Activated effector memory CD4-positive, alpha-beta T cell treated with Interleukin-2 at 50 U/mL for 16 hours (primary cell): ENCODE measurements around the gene PCNT.

Experiments
- DNase-seq: peaks from one replicate; pipeline ENCODE4 v3.0.0-alpha.2; 2020

PCNT gene

DNA sequence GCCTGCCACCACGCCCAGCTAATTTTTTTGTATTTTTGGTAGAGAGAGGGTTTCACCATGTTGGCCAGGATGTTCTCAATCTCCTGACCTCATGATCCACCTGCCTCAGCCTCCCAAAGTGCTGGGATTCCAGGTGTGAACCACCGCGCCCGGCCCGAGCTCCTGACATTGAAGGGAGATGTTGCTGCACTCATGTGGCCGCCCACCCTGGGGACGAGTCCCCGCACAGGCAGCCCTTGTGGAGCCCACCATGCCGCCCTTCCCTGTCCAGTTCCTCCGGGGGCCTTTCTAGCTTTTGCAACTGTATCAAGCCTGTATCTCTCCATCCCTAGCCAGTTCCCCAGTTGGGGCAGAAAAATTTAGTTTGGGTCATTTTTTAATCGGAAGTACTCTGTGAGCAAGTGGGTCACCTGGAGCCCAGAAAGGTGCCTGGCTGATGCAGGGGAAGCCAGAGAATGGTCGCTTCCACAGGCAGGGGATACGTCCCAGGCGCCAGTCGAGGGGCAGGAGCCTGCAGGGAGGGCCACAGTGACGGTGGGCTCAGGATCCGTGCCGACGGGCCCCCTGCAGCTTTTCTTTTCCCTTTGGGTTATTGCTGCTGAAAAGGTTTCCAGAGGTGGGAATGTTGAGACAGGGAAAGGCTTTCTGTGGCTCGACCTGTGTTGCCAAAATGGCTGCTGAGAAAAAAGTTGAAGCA is 20.4 kb downstream of the PCNT start:
- no peak for DNase-seq

GRCh38 chr21:46345861-46346260 is 21.9 kb downstream of the PCNT start:
- no peak for DNase-seq

DNA sequence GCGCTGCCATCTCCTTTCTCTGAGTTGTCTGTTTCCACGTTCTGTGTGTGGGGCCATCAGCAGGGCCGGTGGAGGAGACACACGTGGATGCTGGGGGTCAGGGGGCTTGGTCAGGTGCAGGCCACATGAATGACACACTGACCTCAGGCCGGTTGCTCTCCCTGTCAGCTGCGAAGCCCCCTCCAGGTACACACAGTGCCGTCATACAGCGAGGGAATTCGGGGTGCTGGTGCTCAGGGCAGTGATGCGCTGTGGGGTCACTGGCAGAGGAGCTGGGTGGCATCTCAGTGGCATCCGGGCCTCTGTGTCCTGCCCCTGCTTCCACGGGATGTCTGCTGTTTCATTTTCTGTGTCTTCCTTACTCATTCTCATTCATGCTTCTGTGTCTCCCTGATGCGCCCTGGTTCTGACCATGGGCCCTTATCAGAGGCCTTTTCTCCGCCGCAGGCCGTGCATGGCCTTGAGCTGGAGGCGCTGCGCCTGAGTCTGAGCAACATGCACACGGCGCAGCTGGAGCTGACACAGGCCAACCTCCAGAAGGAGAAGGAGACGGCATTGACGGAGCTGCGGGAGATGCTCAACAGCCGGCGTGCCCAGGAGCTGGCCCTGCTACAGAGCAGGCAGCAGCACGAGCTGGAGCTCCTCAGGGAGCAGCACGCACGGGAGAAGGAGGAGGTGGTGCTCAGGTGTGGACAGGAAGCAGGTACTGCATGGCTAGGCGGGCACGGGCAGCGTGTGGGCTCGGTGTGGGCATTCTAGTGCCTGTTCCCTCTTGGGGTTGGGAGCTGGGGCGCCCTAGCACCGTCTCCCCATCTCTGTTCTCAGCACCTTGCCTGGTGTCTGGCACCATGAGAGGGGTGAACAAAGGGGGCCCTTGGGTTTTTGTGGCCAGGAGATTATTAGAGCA is 22.6 kb downstream of the PCNT start:
- DNase-seq, result no peak

DNA sequence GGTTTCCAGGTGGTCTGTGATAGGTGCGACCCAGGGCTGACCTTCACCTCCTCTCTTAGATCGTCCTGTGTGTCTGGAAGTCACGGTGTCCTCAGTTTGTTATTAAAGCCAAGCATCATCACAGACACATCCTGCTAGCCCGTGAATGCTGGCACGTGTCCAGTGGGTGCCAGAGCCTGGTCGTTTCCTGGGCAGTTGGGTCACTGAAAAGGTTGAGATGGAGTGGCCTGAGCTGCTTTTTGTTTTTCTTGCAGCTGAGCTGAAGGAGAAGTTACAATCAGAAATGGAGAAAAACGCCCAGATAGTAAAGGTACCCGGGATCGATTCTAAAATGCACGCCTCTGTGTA is 23.2 kb downstream of the PCNT start:
- DNase-seq, result no peak

GRCh38 chr21:46347791-46348381 is 23.9 kb downstream of the PCNT start:
- no peak for DNase-seq

DNA sequence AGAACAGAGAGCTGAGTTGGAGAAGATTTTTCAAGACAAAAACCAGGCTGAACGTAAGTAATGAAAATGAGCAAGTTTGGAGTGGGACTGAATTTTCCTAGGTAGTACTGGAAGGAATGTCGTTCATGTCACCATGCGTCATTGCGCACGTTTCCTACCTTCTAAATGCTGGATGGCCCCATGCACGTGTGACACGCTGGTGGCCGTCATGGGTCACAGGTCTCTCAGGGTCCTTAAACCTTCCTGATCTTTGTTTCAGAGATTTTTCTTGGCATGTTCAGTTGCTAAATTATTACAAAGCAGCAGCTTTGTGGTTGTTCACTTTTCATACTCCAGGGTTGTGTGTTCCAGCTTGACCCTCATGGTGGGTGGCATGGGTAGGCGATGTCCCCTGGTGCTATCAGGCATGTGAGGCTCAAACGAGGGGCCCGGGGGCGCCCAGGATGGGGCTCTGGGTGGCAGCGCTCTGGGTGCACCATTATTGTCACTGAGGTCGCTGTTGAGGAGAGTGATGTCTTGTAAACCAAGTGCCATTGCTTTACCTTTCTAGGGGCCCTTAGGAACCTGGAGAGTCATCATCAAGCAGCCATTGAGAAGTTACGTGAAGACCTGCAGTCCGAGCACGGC is 25.3 kb downstream of the PCNT start:
- no peak for DNase-seq

- no peak for DNase-seq
Measured at GRCh38 chr21:46350571-46350970, 26.6 kb downstream of the PCNT start.

DNA sequence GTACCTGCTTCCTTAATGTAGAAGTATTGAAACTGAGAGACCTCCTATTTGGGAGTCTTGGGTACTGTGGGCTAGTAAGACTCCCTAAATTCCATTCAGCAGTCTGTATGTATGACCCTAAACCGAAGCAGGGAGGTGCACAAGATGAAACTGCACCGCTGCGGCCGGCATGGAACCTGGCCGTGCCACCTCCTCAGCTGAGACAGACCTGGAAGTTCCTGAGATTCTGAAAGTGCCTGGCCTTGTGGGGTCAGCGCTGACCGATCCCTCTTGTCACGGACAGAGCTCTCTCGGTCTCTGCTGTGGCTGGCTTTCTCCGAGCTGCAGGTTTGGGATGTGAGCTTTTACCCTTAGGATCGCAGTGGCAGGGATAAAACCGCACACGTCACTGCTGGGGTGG is 27.0 kb downstream of the PCNT start:
- DNase-seq, result no peak

GRCh38 chr21:46351476-46352163 is 27.7 kb downstream of the PCNT start:
- DNase-seq, result no peak

- no peak for DNase-seq
Measured at GRCh38 chr21:46352164-46352515, 28.2 kb downstream of the PCNT start.

DNA sequence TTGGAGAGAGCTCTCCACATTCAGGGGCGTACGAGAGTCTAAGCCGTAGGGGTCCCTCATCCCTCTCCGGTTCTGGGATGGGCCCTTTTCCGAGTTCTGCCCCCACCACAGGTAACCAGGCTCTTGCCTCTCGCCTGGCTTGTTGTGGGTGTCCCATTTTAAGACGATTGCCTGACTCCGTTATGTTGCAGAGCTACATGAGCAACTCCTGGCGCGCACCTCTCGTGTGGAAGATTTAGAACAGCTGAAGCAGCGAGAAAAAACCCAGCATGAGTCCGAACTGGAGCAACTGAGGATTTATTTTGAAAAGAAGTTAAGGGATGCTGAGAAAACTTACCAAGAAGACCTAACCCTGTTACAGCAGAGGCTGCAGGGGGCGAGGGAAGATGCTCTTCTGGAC is 29.0 kb downstream of the PCNT start:
- DNase-seq, result no peak

GRCh38 chr21:46354046-46354445 is 30.1 kb downstream of the PCNT start:
- no peak for DNase-seq

DNA sequence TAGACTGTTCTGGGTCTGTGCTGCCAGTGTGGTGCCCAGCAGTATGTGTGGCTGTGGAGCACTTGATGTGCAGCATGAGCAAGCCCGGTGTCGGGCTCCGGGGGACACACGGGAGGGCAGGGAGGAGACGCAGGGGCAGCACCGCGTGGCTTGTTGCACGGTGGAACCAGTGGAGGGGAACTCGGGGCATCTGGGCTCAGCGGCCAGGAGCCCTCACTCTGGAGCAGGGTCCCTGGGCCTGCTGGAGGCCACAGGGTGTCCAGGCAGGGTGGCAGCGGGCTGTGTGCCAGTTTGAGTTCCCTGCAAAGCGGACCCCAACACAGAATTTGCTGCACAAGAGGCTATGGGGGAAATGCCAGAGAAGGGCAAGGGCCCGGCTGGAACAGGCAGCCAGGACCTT is 30.6 kb downstream of the PCNT start:
- no peak for DNase-seq

DNA sequence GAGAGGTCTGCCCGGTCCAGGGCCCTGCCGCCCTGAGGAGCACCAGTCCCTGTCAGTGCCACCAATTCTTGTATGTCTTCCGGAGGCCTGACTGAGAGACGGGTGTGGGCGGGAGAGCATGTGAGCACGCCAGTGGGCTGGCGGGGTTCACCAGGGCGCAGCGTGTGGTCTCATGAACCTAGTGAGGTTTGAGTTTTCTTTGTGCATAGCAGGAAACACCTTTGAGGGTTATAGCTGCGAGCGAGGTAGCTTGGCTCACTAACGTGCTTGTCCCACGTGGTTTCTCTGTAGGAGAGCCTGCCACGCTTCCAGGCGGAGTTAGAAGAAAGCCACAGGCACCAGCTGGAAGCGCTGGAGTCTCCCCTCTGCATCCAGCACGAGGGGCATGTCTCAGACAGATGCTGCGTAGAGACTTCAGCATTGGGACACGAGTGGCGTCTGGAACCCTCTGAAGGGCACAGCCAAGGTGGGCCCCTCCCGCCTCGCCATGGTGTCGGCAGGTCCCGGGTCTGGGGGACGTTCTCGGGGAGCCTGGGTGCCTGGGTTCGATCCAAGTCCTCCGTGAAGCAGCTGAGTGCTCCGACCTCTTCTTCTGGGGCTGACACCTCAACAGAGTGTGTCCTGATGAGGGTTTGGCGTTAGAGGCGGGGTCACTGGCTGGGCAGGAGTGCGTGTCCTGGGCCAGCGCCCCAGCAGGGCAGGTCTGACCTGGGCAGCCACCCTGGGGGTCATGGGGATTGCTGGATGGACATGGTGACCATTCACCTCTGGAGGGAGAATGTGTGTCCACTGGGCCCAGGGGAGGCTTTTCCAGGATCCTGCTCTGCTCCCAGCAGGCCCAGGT is 31.4 kb downstream of the PCNT start:
- DNase-seq, result no peak

DNA sequence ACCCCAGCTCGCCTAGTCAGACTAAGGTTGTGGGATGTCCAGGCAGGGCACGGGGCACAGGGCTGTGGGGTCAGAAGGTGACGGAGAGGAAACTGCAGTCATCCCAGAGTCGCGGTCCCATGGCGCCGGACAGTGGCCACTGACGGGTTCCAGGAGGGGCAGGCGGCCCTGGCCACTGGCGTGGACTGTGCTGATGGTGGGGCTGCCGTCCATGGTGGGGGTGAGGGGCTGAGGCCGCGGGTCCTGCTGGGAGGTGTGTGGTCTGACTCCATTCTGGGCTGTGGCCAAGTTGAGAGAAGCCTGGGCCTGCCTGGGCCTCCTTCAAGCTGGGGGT is 32.0 kb downstream of the PCNT start:
- no peak for DNase-seq

GRCh38 chr21:46356494-46357334 is 32.8 kb downstream of the PCNT start:
- DNase-seq, result no peak

- no peak for DNase-seq
Measured at GRCh38 chr21:46357335-46357604, 33.3 kb downstream of the PCNT start.

DNA sequence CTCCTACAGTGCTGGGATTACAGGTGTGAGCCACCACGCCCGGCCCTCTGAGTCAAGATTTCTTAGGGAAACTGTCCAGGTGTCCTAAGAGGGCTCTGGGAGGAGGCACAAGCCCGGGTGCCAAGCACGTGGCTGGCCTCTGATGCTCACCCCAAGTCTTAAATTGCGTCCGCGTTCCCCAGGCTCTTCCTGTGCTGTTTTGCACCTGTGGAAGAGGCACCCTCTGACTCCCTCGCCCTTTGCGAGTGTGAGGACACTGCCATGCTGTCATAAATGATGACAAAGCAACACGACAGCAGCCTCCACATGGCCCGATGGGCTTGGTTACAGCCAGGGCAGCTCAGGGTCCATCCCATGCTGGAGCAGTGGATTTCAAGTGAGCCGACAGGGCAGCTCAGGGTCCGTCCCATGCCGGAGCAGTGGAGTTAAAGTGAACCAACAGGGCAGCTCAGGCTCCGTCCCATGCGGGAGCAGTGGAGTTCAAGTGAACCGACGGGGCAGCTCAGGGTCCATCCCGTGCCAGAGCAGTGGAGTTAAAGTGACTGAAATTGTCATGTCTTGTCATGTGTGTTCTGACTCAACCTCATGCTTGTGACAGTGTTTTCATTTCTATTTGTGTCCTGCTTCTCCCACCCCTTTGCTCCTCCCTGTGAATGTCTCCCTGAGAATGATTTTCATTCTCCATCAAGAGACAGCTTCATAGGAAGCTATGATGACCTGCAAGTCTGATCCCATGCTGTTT is 33.9 kb downstream of the PCNT start:
- DNase-seq, result no peak

DNA sequence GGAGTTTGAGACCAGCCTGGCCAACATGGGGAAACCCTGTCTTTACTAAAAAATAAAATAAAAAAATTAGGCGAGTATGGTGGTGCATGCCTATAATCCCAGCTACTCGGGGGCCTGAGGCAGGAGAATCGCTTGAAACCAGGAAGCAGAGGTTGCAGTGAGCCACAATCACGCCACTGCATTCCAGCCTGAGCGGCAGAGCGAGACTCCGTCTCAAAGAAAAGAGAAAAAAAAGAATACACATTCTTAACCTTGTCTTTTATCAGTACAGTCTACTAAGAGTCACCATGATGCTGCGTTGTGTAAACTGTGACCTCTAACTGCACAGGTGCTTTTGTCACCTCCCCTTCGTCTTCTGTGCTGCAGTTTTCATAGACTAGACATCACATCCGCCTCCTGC is 37.2 kb downstream of the PCNT start:
- DNase-seq, result no peak

- DNase-seq, result no peak
Measured at GRCh38 chr21:46361935-46362334, 38.0 kb downstream of the PCNT start.

GRCh38 chr21:46362946-46363345 is 39.0 kb downstream of the PCNT start:
- no peak for DNase-seq
